ENCODE data around the gene GPRC5D.

Gene GPRC5D

DNA sequence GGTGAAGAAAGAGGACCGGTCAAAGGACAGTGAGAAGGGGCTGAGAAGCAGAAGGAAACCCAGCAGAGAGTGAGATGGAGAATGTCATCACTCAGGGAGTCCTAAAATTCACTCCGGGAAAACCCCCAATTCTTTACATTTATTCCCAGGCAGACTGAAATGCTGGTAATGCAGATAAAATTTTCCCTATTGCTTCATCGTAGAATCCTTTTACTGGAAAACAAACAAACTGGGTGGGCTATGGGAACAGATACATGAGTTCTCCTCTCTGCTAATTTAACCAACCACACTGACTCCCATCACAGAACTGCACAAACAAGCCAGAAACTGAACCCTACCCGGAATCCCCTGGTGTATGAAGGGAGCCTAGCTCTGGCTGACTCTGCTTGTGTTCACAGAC lies 27.2 kb upstream of the GPRC5D start:
- no peak for DNase-seq

GRCh38 chr12:12977231-12977630 lies 25.3 kb upstream of the GPRC5D start:
- no peak for DNase-seq

DNA sequence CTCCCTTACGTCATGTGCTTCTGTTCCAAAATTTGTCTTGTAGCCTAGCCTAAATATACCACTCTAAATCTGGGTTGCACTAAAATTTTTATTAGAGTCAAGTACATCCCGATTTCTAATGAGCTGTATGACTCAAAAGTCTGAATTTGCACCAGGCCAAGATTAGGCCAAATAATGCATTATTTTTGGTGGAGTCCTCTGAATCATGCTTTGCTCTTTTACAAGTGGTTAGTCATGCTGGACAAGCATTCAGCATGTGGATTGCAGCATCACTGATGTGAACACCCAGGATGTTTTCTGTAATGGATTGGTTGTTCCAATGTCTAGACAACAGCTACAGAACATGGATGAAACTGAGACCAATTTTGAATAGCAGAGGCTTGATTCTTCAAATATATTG lies 24.4 kb upstream of the GPRC5D start:
- no peak for DNase-seq

- DNase-seq, result no peak
Measured at GRCh38 chr12:12975322-12976077, 23.5 kb upstream of the GPRC5D start.

- no peak for DNase-seq
Measured at GRCh38 chr12:12974211-12974610, 22.2 kb upstream of the GPRC5D start.

GRCh38 chr12:12973019-12973418 lies 21.0 kb upstream of the GPRC5D start:
- DNase-seq, result no peak

DNA sequence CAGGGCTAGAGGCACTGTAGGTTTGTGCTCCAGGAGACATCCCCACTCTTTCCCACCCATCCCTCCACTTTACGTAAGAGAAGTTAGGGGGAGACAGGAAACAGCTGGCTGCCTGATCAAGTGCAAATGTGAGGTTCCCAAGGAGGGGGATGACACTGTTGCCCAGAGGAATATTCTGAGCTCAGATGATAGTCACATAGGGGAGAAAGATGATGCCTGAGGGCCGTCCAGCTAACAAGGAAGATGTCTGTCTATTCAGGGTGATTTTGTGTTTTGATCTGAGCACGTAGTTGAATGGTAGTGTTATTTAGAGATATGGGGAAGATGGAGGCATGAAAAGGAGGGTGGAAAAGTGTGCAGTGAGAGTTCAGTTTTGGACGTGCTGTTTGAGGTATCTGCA lies 13.9 kb upstream of the GPRC5D start:
- DNase-seq, result no peak

DNA sequence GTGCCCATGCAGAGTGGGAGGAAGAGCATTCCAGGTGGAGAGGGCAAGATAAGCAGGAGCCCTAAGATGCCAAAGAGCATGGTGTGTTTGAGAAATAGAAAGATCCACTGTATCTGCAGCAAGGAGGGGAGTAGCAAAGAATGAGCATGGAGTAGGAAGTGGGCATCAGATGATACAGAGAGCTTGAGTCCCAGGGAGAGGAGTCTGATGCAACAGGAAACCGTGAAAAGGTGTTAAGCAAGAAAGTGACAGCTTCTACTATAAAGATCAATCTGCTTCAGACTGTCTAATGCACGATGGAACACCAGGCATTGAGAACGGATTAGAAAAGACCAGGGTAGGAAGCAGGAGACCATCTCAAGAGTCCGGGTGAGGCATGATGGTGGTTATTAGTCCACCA lies 12.3 kb upstream of the GPRC5D start:
- DNase-seq, result no peak

GRCh38 chr12:12960639-12961209 lies 8.8 kb upstream of the GPRC5D start:
- no peak for DNase-seq

DNA sequence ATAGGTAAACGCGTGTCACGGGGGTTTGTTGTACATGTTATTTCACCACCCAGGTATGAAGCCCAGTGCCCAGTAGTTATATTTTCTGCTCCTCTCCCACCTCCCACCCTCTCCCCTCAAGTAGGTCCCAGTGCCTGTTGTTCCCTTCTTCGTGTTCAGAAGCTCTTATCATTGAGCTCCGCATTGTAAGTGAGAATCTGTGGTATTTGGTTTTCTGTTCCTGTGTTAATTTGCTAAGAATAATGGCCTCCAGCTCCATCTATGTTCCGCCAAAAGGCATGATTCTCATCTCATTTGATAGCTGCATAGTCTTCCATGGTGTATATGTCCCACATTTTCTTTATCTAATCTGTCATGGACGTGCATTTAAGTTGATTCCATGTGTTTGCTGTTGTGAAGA lies 6.9 kb upstream of the GPRC5D start:
- DNase-seq, result no peak

DNA sequence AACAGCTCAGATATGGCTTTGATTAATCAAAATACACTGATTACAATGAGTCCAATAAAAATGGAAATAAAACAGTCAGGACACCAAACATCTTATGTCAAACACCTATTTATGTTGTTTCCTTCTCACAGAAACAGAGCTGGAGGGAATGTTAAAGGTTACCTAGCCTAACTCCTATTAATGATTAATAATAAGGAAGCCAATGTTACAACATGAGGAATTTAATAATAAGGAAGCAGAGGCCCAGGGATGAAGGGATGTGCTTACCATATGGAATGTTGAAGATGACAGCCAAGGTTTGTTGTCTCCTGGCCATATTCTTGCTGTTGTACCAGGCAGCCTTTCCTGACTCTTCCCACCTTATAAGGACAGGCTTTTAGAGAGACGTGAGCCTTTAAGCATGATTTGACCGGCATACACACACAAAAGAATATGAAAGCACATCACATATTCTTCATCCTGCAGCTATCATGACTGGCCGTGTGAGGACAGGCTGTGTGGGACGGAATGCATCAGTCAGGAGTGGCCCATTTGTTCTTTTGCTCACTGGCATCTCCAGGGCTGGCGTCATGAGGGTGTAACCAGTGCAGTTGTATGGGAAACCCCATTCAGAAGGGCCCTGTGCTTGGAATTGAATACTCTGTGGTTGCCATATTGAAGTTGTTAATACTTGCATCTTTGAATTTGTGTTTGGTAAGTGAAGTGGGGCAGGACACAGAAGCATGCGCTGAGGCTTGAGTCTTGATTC lies 3.1 kb upstream of the GPRC5D start:
- DNase-seq, result no peak

DNA sequence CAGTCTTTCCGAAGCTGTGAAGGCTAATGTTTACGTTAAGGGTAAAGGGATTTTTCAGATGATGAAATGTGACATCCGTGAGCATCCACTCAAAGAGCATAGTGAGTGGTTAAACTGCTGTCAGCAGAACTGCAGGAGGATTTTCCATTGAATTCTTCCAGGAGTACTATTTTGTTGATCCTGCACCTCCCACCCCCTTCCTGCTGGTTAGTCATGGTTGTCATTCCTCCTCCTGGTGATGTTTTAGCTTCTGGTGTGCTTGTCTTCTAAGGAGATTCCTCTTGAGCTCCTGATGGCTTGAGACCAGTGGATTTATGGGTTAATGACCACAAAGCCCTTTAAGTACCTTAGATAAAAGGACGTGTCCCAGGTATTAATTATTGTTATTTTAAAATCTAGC lies 2.4 kb upstream of the GPRC5D start:
- DNase-seq, result no peak

GRCh38 chr12:12951504-12951903 lies 466 bp downstream of the GPRC5D start:
- DNase-seq, result no peak

GRCh38 chr12:12947902-12948301 lies 4.1 kb downstream of the GPRC5D start:
- no peak for DNase-seq

- DNase-seq, result no peak
Measured at GRCh38 chr12:12946686-12947355, 5.1 kb downstream of the GPRC5D start.

DNA sequence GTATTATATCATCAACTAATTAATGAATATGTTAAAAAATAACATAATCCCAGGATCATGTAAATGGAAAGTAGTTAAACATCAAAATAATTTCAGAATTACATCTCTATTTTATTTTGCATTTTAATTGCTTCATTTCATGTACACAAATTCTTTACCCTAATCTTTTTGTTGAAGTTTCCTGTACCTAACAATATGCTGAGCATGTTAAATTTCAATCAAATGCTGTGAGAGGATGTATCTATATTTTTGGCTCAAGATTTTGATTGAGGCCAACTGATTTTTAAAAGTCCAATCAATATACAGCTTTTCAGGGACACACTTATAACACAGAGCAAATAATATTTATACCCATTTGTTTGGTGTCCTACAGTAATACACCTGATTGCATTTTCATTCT lies 6.4 kb downstream of the GPRC5D start:
- DNase-seq, result no peak

- no peak for DNase-seq
Measured at GRCh38 chr12:12943586-12944260, 8.2 kb downstream of the GPRC5D start.

DNA sequence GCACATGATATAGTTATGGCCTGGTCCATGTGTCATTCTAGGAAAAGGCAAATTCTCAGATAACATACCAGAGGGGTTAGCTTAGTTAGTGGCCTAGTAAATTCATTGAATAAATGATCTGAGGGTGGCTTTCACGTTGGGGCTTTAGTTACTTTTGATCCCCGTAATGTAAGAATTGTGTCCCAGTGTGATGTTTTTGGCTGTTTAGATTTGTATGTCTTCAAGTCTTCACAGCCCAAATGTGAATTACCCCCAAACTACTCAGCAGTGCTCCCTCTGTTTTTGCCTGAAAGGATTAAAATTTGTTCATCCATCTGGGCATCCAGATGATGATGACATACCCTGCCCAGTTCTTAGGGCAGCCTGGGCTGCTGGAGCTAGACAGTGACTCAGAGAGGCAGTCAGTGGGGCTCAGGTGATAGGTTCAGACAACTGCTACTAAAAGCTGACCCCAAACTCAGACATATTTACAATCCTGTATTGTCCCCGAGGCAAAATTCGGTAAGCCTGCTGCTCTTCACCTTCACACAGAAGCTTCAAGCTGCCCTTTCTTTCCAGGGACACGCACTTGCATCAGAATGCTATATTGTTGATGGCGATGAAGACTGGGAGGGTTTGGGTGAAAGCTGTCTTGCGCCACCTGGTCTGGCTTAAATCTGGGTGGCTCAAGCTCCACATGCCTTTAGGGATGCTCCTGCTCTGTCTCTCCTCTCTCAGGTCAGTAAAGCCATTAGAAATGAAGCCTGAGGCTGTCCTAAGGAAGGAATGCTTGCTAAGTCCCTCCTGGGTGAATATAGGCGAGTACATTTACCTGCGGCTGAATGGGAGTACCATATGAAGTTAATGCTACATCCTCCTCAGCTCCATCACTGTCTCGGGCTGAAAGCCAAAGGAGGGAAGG lies 10.3 kb downstream of the GPRC5D start:
- no peak for DNase-seq

DNA sequence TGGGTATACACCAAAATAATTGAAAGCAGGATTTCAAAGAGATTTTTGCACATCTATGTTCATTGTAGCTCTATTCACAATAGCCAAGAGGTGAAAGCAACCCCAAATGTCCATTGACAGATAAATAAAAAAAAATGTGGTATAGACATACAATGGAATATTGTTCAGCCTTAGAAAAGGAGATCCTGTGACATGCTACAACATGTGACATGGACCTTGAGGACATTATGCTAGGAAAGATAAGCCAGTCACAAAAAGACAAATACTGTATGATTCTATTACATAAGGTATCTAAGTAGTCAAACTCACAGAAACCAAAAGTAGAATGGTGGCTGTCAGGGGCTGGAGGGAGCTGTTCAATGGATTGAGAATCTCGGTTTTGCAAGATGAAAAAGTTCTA lies 12.1 kb downstream of the GPRC5D start:
- DNase-seq, result no peak

GRCh38 chr12:12938541-12938940 lies 13.4 kb downstream of the GPRC5D start:
- DNase-seq, result no peak

DNA sequence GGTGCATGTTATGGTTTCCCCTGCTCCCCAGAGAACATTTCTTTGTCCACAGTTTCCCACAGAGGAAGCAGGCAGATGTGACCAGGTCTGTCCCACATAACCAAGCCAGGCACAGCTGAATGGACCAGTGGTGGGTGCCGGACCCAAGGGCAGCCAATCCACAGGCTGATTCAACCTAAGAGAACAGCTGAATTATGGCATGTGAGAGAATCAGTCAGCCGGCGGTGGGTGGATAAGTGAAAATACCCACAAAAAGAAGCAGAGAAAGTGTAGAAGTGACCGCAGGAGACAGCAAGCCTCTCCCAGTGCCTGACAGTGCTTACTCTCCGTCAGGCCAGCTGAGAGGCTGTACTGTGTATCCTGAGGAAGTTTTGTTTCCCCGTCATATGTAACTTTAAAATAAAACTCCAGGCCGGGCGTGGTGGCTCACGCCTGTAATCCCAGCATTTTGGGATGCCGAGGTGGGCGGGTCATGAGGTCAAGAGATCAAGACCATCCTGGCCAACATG lies 14.9 kb downstream of the GPRC5D start:
- DNase-seq, result no peak

DNA sequence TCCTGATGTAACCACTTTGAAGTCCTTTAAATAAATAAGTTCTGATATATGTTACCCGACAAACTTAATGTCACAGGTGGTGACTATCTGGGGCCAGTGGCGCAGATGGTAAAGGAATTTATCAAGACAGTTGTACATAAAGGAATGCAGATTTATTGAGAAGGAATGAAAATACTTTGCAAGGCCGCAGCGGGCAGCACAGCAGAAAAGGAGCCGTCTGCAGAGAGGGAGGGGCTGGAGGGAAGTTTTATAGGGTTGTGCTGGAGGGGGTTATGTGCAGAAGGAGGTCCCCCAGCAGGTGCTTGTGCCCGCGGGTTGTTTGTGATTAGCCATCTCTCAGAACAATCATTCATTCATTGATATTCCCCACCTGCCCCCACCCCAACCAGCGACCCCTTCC lies 17.4 kb downstream of the GPRC5D start:
- no peak for DNase-seq

Measured in KG1 (cell line).